A549 (cell line): ENCODE results near the gene EHBP1. TPM values are rescaled to one million over a fixed set of nuclear protein-coding genes. Genes with fewer than 3 reads are reported as not detected.

ENCODE experiments used
- ATAC-seq, 2 experiments: fragments of 200-7000 bp in 1 of 2; fragments of >200 bp in 1 of 2; cut with Nextera tagmentation in 1 of 2; cut with Tn5 transposase in 1 of 2; 3 replicates each; pipeline versions ENCODE4 v1.8.0 to v1.9.1; 2018 to 2020; ENCODE audit warnings: mild to moderate bottlenecking in 1 of 2, moderate library complexity in 1 of 2
- CTCF ChIA-PET: fragments of 300-600 bp; sonication (Branson Sonifier 250); formaldehyde crosslinking; extraction: SDS; loops from one replicate; lab custom pipeline; 2021; ENCODE audit warnings: antibody characterized with exemption, inconsistent platforms; lab: Yijun Ruan, JAX
- POLR2A ChIA-PET: fragments of 350-600 bp; formaldehyde crosslinking; extraction: SDS; loops from one replicate; lab custom pipeline; 2021; ENCODE audit warnings: antibody characterized with exemption, inconsistent platforms; lab: Yijun Ruan, JAX
- DNase-seq, 2 experiments: peaks; one replicate each; pipeline versions ENCODE4 v3.0.0 to v3.0.0-alpha.2; 2011 to 2016; ENCODE audit warnings: low read depth in 1 of 2, low spot score in 1 of 2
- FAIRE-seq: peaks from 2 replicates; lab custom pipeline; 2011; peaks lifted over from hg19 to GRCh38; lab: Jason Lieb, UNC
- H3K27ac ChIP-seq, 2 experiments: fragments of >200 bp; sonication (Bioruptor Twin); formaldehyde crosslinking; 3 replicates each; pipeline ENCODE4 v1.5.1; 2016 to 2017
- H3K4me1 ChIP-seq: fragments of >200 bp; sonication (Bioruptor Twin); formaldehyde crosslinking; 3 replicates; pipeline ENCODE4 v1.6.1; 2016
- H3K4me2 ChIP-seq: fragments of >200 bp; sonication (Bioruptor Twin); formaldehyde crosslinking; 3 replicates; pipeline ENCODE4 v1.6.1; 2016
- H3K4me3 ChIP-seq: fragments of >200 bp; sonication (Bioruptor Twin); formaldehyde crosslinking; 3 replicates; pipeline ENCODE4 v1.5.1; 2016
- H3K9me3 ChIP-seq: fragments of >200 bp; sonication (Bioruptor Twin); formaldehyde crosslinking; 3 replicates; pipeline ENCODE4 v1.6.1; 2016
- BCL3 ChIP-seq: fragments of >200 bp; sonication (Bioruptor Twin); formaldehyde crosslinking; IDR thresholded peaks from 3 replicates; pipeline ENCODE4 v1.6.1; 2016
- BHLHE40 ChIP-seq: IDR thresholded peaks from 2 replicates; pipeline ENCODE4 v1.6.1; 2012; ENCODE audit warnings: low read depth, low read length, inconsistent platforms
- CBX2 ChIP-seq: fragments of 200-600 bp; sonication (generic); IDR thresholded peaks from 2 replicates; pipeline ENCODE4 v1.6.1; 2016; ENCODE audit warnings: low read depth, mild to moderate bottlenecking, borderline replicate concordance
- CBX8 ChIP-seq: fragments of 200-600 bp; sonication (generic); IDR thresholded peaks from 2 replicates; pipeline ENCODE4 v1.6.1; 2016
- EP300 ChIP-seq, 2 experiments: fragments of >200 bp; sonication (Bioruptor Twin); formaldehyde crosslinking; IDR thresholded peaks; 2 replicates in 1 of 2; 3 replicates in 1 of 2; pipeline ENCODE4 v1.6.1; 2016 to 2017
- ESRRA ChIP-seq: fragments of 150-350 bp; IDR thresholded peaks from 2 replicates; pipeline ENCODE4 v1.6.1; 2014; ENCODE audit warnings: mild to moderate bottlenecking, low read length, borderline replicate concordance
- FOXS1 ChIP-seq: fragments of 250-450 bp; sonication (Bioruptor Pico); IDR thresholded peaks from 2 replicates; pipeline ENCODE4 v1.5.0; 2020; ENCODE audit warnings: mild to moderate bottlenecking, moderate library complexity
- GATA3 ChIP-seq: IDR thresholded peaks from 2 replicates; pipeline ENCODE4 v1.6.1; 2012; ENCODE audit warnings: borderline replicate concordance
- HDAC2 ChIP-seq: fragments of 200-600 bp; sonication (generic); IDR thresholded peaks from 2 replicates; pipeline ENCODE4 v1.6.1; 2016
- HOXA7 ChIP-seq: fragments of 250-450 bp; sonication (Bioruptor Pico); IDR thresholded peaks from 2 replicates; pipeline ENCODE4 v1.5.0; 2020; ENCODE audit warnings: mild to moderate bottlenecking, moderate library complexity
- JUNB ChIP-seq: fragments of >200 bp; sonication (Bioruptor Twin); formaldehyde crosslinking; IDR thresholded peaks from 2 replicates; pipeline ENCODE4 v1.6.1; 2016
- KDM1A ChIP-seq: fragments of 200-600 bp; sonication (generic); IDR thresholded peaks from 2 replicates; pipeline ENCODE4 v1.6.1; 2016; ENCODE audit warnings: low read depth, mild to moderate bottlenecking
- KDM5A ChIP-seq: fragments of 200-600 bp; sonication (generic); IDR thresholded peaks from 2 replicates; pipeline ENCODE4 v1.6.1; 2016; ENCODE audit warnings: antibody characterized with exemption, mild to moderate bottlenecking
- MAFK ChIP-seq: fragments of 450-650 bp; IDR thresholded peaks from 2 replicates; pipeline ENCODE4 v1.6.1; 2014; ENCODE audit not compliant: partially characterized antibody
- MAX ChIP-seq: IDR thresholded peaks from 2 replicates; pipeline ENCODE4 v1.6.1; 2012
- MAZ ChIP-seq: fragments of 150-350 bp; IDR thresholded peaks from 2 replicates; pipeline ENCODE4 v1.6.1; 2014; ENCODE audit warnings: antibody characterized with exemption, low read depth, low read length, borderline replicate concordance
- NFE2L2 ChIP-seq: fragments of 150-350 bp; conservative IDR thresholded peaks from 2 replicates; pipeline ENCODE4 v1.6.1; 2014; ENCODE audit warnings: low read length
- NPAS2 ChIP-seq: fragments of 250-450 bp; sonication (Bioruptor Pico); IDR thresholded peaks from 2 replicates; pipeline ENCODE4 v1.8.0; 2022; ENCODE audit warnings: mild to moderate bottlenecking, moderate library complexity, borderline replicate concordance
- NR3C1 ChIP-seq: fragments of >200 bp; sonication (Bioruptor Twin); formaldehyde crosslinking; IDR thresholded peaks from 3 replicates; pipeline ENCODE4 v1.6.1; 2017
- PBX3 ChIP-seq: IDR thresholded peaks from 2 replicates; pipeline ENCODE4 v1.6.1; 2012
- POLR2AphosphoS2 ChIP-seq: conservative IDR thresholded peaks from 2 replicates; pipeline ENCODE4 v1.6.1; 2012; ENCODE audit warnings: low read length, improper control_type of control experiment, inconsistent platforms
- RARB ChIP-seq: fragments of 250-450 bp; sonication (Bioruptor Pico); IDR thresholded peaks from 2 replicates; pipeline ENCODE4 v1.8.0; 2021; ENCODE audit warnings: mild to moderate bottlenecking, moderate library complexity
- RCOR1 ChIP-seq: fragments of 150-350 bp; IDR thresholded peaks from 2 replicates; pipeline ENCODE4 v1.6.1; 2014; ENCODE audit warnings: antibody characterized with exemption, low read length, low read depth
- WGBS: methylation state at CpG from one replicate; pipeline ENCODE4 v1.1.6; 2017; ENCODE audit errors: missing lambda C conversion rate; 5-methylcytosine and 5-hydroxymethylcytosine counted together
- polyA plus RNA-seq, 4 experiments: library from polyadenylated mRNA; depleted of rRNA in 3 of 4; stranded (reverse); fragments of >200 nt; fragmentation: RNase III in 1 of 4; extraction: RNeasy Plus Mini Kit Qiagen cat#74134 plus additional on column Dnase treatment in 1 of 4; gene quantifications; 2 replicates in 3 of 4; 3 replicates in 1 of 4; pipeline ENCODE4 v1.2.3, GENCODE V29; 2011 to 2017
- TF ChIP-seq, protein P1 (sequence below): fragments of 250-450 bp; sonication (Bioruptor Pico); IDR thresholded peaks from 2 replicates; pipeline ENCODE4 v1.5.0; 2021; ENCODE audit warnings: mild to moderate bottlenecking, moderate library complexity, borderline replicate concordance

Gene EHBP1
- polyA plus RNA-seq, 2 of the 4 experiments (the other 2 are of a cell fraction): 65.7 to 204 TPM

DNA sequence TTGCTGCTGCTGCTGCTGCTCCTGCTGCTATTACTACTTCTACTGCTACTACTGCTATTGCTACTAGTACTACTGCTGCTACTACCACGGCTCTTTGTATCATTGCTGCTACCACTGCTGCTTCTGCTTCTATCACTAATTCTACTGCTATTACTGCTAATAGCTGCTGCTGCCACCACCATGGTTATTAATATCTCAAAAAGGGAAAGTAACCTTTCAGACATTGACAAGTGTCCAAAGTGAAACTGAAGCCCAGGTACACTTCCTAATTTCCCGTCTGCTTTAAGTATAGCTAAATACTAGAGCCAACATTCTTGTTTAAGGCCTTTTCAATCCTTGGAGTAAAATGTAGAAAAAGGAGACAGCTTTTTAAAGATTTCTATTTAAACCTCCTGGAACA lies 45.4 kb upstream of the EHBP1 start (continued):
- TF ChIP-seq, protein P1, sequence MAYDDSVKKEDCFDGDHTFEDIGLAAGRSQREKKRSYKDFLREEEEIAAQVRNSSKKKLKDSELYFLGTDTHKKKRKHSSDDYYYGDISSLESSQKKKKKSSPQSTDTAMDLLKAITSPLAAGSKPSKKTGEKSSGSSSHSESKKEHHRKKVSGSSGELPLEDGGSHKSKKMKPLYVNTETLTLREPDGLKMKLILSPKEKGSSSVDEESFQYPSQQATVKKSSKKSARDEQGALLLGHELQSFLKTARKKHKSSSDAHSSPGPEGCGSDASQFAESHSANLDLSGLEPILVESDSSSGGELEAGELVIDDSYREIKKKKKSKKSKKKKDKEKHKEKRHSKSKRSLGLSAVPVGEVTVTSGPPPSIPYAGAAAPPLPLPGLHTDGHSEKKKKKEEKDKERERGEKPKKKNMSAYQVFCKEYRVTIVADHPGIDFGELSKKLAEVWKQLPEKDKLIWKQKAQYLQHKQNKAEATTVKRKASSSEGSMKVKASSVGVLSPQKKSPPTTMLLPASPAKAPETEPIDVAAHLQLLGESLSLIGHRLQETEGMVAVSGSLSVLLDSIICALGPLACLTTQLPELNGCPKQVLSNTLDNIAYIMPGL (CRISPR knock-in tag): no peak
- TF ChIP-seq GATA3 (no peak), MAX (no peak), BCL3 (no peak)

GRCh38 chr2:62660582-62661262 lies 44.8 kb upstream of the EHBP1 start:
- DNase-seq: no peak
- Histone ChIP-seq H3K4me1 (peaks cover 47% of the 10 kb centered on the region), H3K27ac (peak overlapping the region; percentile 11 to 23; a peak in 4 of 6 replicates)
- POLR2A ChIA-PET: no interaction called here
- peak; percentile 76 for FAIRE-seq
- ATAC-seq: no peak
- TF ChIP-seq NFE2L2 (no peak), JUNB (no peak), GATA3 (no peak), HDAC2 (no peak), FOXS1 (CRISPR knock-in tag) (no peak), BHLHE40 (no peak)
- TF ChIP-seq, all 56 proteins: peak for 0
- CTCF ChIA-PET: interaction anchor here (0.7 to 1.0 kb wide), 2 partner anchors 12 to 24 kb away, joined by 3 read pairs; no protein-coding TSS in a partner anchor
- Histone ChIP-seq H3K4me3 (no peak overlapping the region), H3K9me3 (peaks cover 7% of the 10 kb centered on the region; the same call in 2 of the 3 replicates), H3K4me2 (peak overlapping the region; percentile 41; the same call in 2 of the 3 replicates)
- WGBS: 88% methylated on average over 2 of the region's 2 CpGs

DNA sequence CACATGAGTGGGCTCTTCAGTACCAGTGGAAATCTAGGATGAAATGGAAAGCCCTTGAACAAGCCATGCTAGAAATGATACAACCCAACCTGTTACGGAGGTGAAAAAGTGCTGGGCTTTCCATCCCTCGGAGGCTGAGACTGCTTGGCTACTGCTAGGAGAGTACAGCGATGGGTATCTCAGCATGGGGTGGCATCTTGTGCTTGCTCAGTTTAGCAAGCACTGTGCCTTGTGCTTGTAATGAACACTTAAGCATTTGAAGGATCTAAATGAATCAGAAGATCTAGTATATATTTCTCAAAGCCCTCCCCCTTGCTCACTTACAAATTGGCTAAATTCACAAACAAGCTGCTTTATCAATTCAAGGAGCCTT lies 44.3 kb upstream of the EHBP1 start:
- Histone ChIP-seq H3K4me2 (0 out of 3 replicates have a peak overlapping the region, but pooled peaks have one; percentile 6), H3K9me3 (peaks cover 2% of the 10 kb centered on the region; the same call in 2 of the 3 replicates), H3K27ac (peak overlapping the region in 1 of 2 experiments; percentile 11; a peak in 3 of 6 replicates), H3K4me1 (peaks cover 47% of the 10 kb centered on the region), H3K4me3 (no peak overlapping the region)
- no peak for ATAC-seq
- DNase-seq: no peak
- TF ChIP-seq BHLHE40 (no peak), MAZ (no peak)
- FAIRE-seq: no peak
- ChIA-PET POLR2A (no interaction called here), CTCF (interaction anchor here (0.7 kb wide), 1 partner anchor 11 kb away, joined by 3 read pairs; no protein-coding TSS in a partner anchor)
- 89% methylated on average over 3 of the region's 3 CpGs for WGBS

GRCh38 chr2:62662131-62662530 lies 43.4 kb upstream of the EHBP1 start:
- FAIRE-seq (no peak), DNase-seq (no peak), ATAC-seq (no peak)
- ChIA-PET CTCF (interaction anchor here (1.0 kb wide), 1 partner anchor 125 kb away, joined by 5 read pairs; no protein-coding TSS in a partner anchor), POLR2A (no interaction called here)
- Histone ChIP-seq H3K4me2 (no peak overlapping the region), H3K27ac (peak overlapping the region in 1 of 2 experiments; percentile 54; a peak in 2 of 6 replicates), H3K4me3 (no peak overlapping the region), H3K9me3 (no peaks in the 10 kb centered on the region), H3K4me1 (peaks cover 47% of the 10 kb centered on the region)
- WGBS: 85% methylated on average over 2 of the region's 2 CpGs
- TF ChIP-seq MAFK (peak; percentile 88), MAX (no peak)

GRCh38 chr2:62662554-62662953 lies 43.0 kb upstream of the EHBP1 start:
- Histone ChIP-seq H3K9me3 (no peaks in the 10 kb centered on the region), H3K4me1 (peaks cover 47% of the 10 kb centered on the region), H3K4me2 (no peak overlapping the region), H3K27ac (peak overlapping the region in 1 of 2 experiments; percentile 54; a peak in 2 of 6 replicates), H3K4me3 (no peak overlapping the region)
- ATAC-seq (no peak), DNase-seq (no peak), FAIRE-seq (no peak)
- WGBS: 92% methylated on average over 2 of the region's 2 CpGs
- ChIA-PET CTCF (interaction anchor here (1.0 to 1.2 kb wide), 3 partner anchors 8 to 206 kb away, joined by 3 to 5 read pairs (median 4); no protein-coding TSS in a partner anchor), POLR2A (interaction anchor here (2.2 kb wide), 1 partner anchor 43 kb away, joined by 9 read pairs; the partner anchor contains the start of gene EHBP1)
- no peak for TF ChIP-seq PBX3
- TF ChIP-seq HDAC2: no peak
- TF ChIP-seq KDM5A: no peak
- no peak for TF ChIP-seq RARB (CRISPR knock-in tag)
- TF ChIP-seq NR3C1: no peak
- TF ChIP-seq FOXS1 (CRISPR knock-in tag): no peak
- TF ChIP-seq EP300 (IDR thresholded peaks at IDR 0.05): no peak
- no peak for TF ChIP-seq HOXA7
- TF ChIP-seq CBX2: no peak
- no peak for TF ChIP-seq CBX8
- no peak for TF ChIP-seq POLR2AphosphoS2
- no peak for TF ChIP-seq KDM1A
- TF ChIP-seq RCOR1: no peak
- no peak for TF ChIP-seq ESRRA
- TF ChIP-seq NPAS2 (CRISPR knock-in tag): no peak
